ENCODE data around the gene ZNF398. TPM values are rescaled to one million over a fixed set of nuclear protein-coding genes. Genes with fewer than 3 reads are reported as not detected.

Gene ZNF398
- total and polyA plus RNA-seq, 4 donors, result 2.6 to 14.1 (median 7.9) TPM

DNA sequence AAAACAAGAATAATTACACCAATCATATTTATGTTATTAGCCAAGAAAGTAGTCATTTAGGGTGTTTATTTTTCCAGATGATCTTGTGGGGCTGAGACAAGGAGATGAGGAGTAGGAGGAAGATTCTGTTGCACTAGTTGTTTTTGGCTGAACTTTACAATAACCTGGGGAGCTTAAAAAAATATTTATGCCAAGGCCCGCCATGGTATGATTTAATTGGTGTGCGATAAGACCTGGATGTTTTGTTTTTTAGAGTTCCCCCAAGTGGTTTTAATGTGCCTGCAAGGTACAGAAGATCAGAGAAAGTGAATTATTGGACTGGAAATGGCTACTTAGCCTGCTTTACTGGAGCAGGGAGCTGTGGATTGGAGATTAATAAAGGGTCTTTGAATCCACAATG, 41.0 kb downstream of the ZNF398 start:
- H3K4me3 ChIP-seq (ENCODE audit: low read length in 2 of 2), result no peak overlapping the region
- ATAC-seq (ENCODE audit: low FRiP score) (no peak), DNase-seq (no peak)
- intact Hi-C loops (cut with DNase I), result no loop called here
- no peak overlapping the region for H3K27ac ChIP-seq (ENCODE audit: low read depth in 1 of 2, low read length in 2 of 2)
- H3K27me3 ChIP-seq (ENCODE audit: control insufficient read depth in 1 of 2, insufficient read depth in 2 of 2, low read length in 1 of 2), result no peaks in the 10 kb centered on the region
- H3K9me3 ChIP-seq (ENCODE audit: control insufficient read depth, low read length), result no peaks in the 10 kb centered on the region
- WGBS, 2 donors, result 15% methylated on average over 2 of the region's 2 CpGs
- H3K4me1 ChIP-seq (ENCODE audit: control insufficient read depth in 1 of 2, insufficient read depth in 2 of 2, low read length in 2 of 2), result no peaks in the 10 kb centered on the region
- no peaks in the 10 kb centered on the region for H3K36me3 ChIP-seq (ENCODE audit: control insufficient read depth in 1 of 2, insufficient read depth in 2 of 2, low read length in 1 of 2)

DNA sequence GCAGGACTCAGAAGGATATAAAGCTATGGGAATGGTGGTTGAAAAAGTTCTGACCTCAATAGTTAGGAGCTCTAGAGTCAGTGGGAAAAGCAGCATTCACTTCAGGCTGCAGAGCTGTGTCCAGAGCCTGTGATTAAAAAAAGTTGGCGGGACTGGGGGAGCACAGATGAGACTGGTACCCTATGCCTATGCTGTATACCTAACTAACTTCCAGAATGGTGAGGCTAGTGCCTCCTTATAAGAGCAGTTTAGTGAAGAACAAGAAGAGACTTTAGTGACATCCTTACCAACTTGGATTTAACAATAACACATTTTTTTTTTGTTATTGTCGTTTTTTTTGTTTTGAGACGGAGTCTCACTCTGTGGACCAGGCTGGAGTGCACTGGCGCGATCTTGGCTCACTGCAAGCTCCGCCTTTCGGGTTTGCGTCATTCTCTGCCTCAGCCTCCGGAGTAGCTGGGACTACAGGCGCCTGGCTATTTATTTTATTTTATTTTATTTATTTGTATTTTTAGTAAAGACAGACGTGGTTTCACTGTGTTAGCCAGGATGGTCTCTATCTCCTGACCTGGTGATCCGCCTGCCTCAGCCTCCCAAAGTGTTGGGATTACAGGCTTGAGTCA, 41.5 kb downstream of the ZNF398 start:
- ATAC-seq (ENCODE audit: low FRiP score) (no peak), DNase-seq (no peak)
- no peaks in the 10 kb centered on the region for H3K9me3 ChIP-seq (ENCODE audit: control insufficient read depth, low read length)
- H3K4me1 ChIP-seq (ENCODE audit: control insufficient read depth in 1 of 2, insufficient read depth in 2 of 2, low read length in 2 of 2), result no peaks in the 10 kb centered on the region
- intact Hi-C loops (cut with DNase I), result no loop called here
- H3K27ac ChIP-seq (ENCODE audit: low read depth in 1 of 2, low read length in 2 of 2), result no peak overlapping the region
- H3K36me3 ChIP-seq (ENCODE audit: control insufficient read depth in 1 of 2, insufficient read depth in 2 of 2, low read length in 1 of 2), result no peaks in the 10 kb centered on the region
- no peak overlapping the region for H3K4me3 ChIP-seq (ENCODE audit: low read length in 2 of 2)
- WGBS, 2 donors, result 53 to 58% methylated on average over 12 of the region's 12 CpGs
- H3K27me3 ChIP-seq (ENCODE audit: control insufficient read depth in 1 of 2, insufficient read depth in 2 of 2, low read length in 1 of 2), result no peaks in the 10 kb centered on the region

DNA sequence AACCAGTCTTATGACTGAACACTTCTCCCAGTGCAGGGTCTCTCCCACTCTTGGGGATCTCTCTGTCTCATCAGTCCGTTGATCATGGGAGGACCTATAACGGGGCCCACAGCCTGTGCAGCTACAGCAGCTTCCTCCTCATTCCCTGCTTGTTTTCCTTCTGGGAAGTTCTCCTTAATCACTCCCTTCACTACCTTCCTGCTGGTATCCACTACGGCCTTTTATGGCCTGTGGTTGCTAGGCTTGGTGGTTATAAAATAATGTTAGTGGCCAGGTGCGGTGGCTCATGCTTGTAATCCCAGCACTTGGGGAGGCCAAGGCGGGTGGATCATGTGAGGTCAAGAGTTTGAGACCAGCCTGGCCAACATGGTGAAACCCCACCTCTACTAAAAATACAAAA, 44.6 kb downstream of the ZNF398 start:
- Histone ChIP-seq H3K27ac (ENCODE audit: low read depth in 1 of 2, low read length in 2 of 2) (no peak overlapping the region), H3K4me3 (ENCODE audit: low read length in 2 of 2) (no peak overlapping the region), H3K4me1 (ENCODE audit: control insufficient read depth in 1 of 2, insufficient read depth in 2 of 2, low read length in 2 of 2) (no peaks in the 10 kb centered on the region), H3K27me3 (ENCODE audit: control insufficient read depth in 1 of 2, insufficient read depth in 2 of 2, low read length in 1 of 2) (no peaks in the 10 kb centered on the region), H3K9me3 (ENCODE audit: control insufficient read depth, low read length) (no peaks in the 10 kb centered on the region), H3K36me3 (ENCODE audit: control insufficient read depth in 1 of 2, insufficient read depth in 2 of 2, low read length in 1 of 2) (no peaks in the 10 kb centered on the region)
- intact Hi-C loops (cut with DNase I), result no loop called here
- DNase-seq (no peak), ATAC-seq (ENCODE audit: low FRiP score) (no peak)
- 59 to 69% methylated on average over 5 of the region's 5 CpGs for WGBS, 2 donors

DNA sequence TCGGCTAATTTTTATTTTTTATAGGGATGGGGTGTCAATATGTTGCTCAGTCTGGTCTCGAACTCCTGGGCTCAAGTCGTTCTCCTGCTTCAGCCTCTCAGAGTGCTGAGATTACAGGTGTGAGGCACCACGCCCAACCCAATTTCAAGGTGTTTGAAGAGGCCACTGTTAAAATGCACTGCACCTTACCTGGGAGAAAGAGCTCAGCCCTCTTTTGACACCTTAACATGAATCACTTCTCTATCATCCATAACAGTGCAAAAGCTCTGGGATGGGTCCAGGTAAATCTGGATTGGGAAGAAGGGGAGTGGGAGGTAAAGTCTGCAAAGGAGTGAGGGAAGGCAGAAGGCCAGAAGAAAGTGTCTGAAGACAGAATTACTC, 47.5 kb downstream of the ZNF398 start:
- Histone ChIP-seq H3K4me1 (ENCODE audit: control insufficient read depth in 1 of 2, insufficient read depth in 2 of 2, low read length in 2 of 2) (no peaks in the 10 kb centered on the region), H3K27ac (ENCODE audit: low read depth in 1 of 2, low read length in 2 of 2) (peak overlapping the region in 1 of 2 donors; percentile 15)
- DNase-seq, result no peak

DNA sequence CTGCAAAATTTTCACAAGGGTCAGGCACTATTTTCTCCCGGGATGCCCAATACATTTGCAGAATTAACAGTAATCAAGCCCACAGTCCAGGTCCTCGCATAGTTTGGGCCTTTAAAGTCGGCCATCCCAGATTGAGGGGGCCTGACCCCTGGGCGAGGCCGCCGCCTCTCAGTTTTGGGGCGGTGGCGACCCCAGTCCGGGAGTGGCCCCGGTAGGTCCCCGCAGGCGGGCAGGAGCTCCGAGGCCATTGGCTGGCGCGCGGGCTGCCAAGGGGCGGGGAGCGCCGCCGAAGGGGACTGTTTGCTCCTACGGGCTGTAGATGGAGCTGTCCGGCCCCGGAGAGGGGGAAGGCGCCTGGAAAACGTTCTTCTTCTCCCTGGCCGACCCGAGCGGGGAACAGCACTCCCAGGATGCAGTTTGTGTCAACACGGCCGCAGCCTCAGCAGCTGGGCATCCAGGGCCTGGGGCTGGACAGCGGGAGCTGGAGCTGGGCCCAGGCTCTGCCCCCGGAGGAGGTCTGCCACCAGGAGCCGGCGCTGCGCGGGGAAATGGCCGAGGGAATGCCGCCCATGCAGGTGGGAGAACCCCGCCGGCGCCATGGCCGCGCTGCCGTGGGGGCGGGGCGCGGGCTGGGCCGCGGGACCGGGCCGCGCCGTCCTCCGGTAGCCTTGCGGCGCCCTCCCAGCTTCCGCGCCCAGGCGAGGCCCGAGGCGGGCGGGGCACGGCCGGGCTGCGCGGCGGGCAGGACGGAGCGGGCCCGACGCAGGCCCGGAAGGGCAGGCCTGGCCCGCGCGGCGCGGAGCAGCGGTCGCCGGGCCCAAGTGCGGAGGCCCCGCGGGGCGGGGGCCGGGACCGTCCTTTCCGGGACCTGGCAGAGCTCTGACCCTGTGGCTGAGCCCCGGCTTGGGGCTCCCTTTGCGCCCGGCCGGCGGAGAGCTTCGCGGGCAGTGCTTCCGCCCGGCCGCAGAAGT, 48.2 kb downstream of the ZNF398 start, which contains the start of gene ZNF282:
TSS of gene ZNF282 (plus strand) at position 367 of the 971 bp plus-strand sequence. CDS start at position 411, 44 bp downstream.
- ATAC-seq (ENCODE audit: low FRiP score), result peak; percentile 97
- Histone ChIP-seq H3K36me3 (ENCODE audit: control insufficient read depth in 1 of 2, insufficient read depth in 2 of 2, low read length in 1 of 2) (peaks cover 4% of the 10 kb centered on the region in 2 donors), H3K9me3 (ENCODE audit: control insufficient read depth, low read length) (no peaks in the 10 kb centered on the region), H3K4me3 (ENCODE audit: low read length in 2 of 2) (peak within 1 kb of the TSS; percentile 82 to 86), H3K27ac (ENCODE audit: low read depth in 1 of 2, low read length in 2 of 2) (peak within 1 kb of the TSS in 1 of 2 donors; percentile 66), H3K27me3 (ENCODE audit: control insufficient read depth in 1 of 2, insufficient read depth in 2 of 2, low read length in 1 of 2) (no peaks in the 10 kb centered on the region), H3K4me1 (ENCODE audit: control insufficient read depth in 1 of 2, insufficient read depth in 2 of 2, low read length in 2 of 2) (no peaks in the 10 kb centered on the region)
- intact Hi-C loops (cut with DNase I), result loop anchor here in 1 of 2 donors (5.0 kb wide), 1 partner anchor 42 kb away; the partner anchor contains the start of gene ZNF212
- peak; percentile 93 to 96 for DNase-seq
- 0% methylated on average over 53 to 97 of the region's 97 CpGs for WGBS, 2 donors

More for the DNA sequence above, 47.5 kb downstream of the ZNF398 start:
- ATAC-seq (ENCODE audit: low FRiP score), result no peak
- H3K27me3 ChIP-seq (ENCODE audit: control insufficient read depth in 1 of 2, insufficient read depth in 2 of 2, low read length in 1 of 2), result no peaks in the 10 kb centered on the region
- intact Hi-C loops (cut with DNase I), result loop anchor here in 1 of 2 donors (5.0 kb wide), 1 partner anchor 43 kb away; the partner anchor contains the start of gene ZNF212
- H3K36me3 ChIP-seq (ENCODE audit: control insufficient read depth in 1 of 2, insufficient read depth in 2 of 2, low read length in 1 of 2), result peaks cover 2 to 4% of the 10 kb centered on the region in 2 donors
- no peaks in the 10 kb centered on the region for H3K9me3 ChIP-seq (ENCODE audit: control insufficient read depth, low read length)
- WGBS, 2 donors, result 86 to 93% methylated on average over 4 of the region's 4 CpGs
- H3K4me3 ChIP-seq (ENCODE audit: low read length in 2 of 2), result peak overlapping the region in 1 of 2 donors; percentile 86

DNA sequence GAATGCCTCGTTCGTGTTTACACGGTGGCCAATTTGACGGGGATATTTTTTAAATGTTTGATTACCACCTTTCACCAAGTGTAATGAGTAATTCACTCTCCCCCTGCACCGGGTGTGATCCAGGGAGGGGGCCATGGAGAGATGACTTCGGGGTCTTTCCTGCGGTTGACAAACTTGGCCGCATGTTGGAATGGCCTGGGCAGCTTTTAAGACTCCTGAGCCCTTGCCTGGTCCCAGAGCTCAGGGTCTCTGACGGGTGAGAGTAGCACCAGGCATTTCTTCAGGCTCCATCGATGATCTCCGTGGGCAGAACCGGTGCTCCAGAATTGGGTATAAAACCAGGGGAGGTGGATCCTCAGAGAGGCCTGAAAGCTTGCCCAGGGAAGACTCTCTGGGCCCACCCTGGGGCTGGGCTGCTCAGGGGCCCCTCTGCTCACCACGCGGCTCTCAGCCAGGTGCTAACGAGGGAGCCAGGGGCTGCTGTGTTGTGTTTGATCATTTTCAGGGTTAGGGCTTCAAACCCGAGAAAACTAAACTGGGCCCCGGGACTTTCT, 49.0 kb downstream of the ZNF398 start:
- H3K4me3 ChIP-seq (ENCODE audit: low read length in 2 of 2), result peak overlapping the region; percentile 82 to 86
- H3K9me3 ChIP-seq (ENCODE audit: control insufficient read depth, low read length), result no peaks in the 10 kb centered on the region
- intact Hi-C loops (cut with DNase I), result loop anchor here in 1 of 2 donors (5.0 kb wide), 1 partner anchor 41 kb away; the partner anchor contains the start of gene ZNF212
- ATAC-seq (ENCODE audit: low FRiP score) (no peak), DNase-seq (no peak)
- no peaks in the 10 kb centered on the region for H3K4me1 ChIP-seq (ENCODE audit: control insufficient read depth in 1 of 2, insufficient read depth in 2 of 2, low read length in 2 of 2)
- no peaks in the 10 kb centered on the region for H3K27me3 ChIP-seq (ENCODE audit: control insufficient read depth in 1 of 2, insufficient read depth in 2 of 2, low read length in 1 of 2)
- peak overlapping the region in 1 of 2 donors; percentile 30 for H3K27ac ChIP-seq (ENCODE audit: low read depth in 1 of 2, low read length in 2 of 2)
- WGBS, 2 donors, result 3% methylated on average over 17 of the region's 17 CpGs
- peaks cover 4 to 6% of the 10 kb centered on the region in 2 donors for H3K36me3 ChIP-seq (ENCODE audit: control insufficient read depth in 1 of 2, insufficient read depth in 2 of 2, low read length in 1 of 2)

DNA sequence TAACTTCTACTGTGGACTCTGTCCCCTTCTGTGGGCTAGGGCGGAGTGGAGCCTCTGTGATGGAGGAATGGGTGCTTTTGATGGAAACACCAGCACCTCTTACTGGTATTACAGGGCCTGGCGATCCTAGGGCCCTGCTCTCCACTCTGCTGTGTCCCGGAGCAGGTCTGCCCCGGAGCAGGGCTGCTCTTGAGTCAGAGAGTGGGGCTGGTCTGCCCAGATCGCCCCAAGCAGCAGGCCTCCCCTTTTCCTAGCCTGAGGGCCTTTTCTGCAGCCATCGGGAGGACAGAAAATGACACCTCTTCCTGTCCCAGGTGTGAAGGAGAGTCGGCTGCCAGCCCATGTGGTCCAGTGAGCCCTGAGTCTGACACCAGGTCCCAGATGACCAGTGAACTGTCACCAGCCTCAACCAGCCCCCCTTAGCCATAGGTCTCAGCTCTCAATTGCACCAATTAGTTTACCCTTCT, 49.5 kb downstream of the ZNF398 start:
- H3K4me3 ChIP-seq (ENCODE audit: low read length in 2 of 2), result peak overlapping the region; percentile 82 to 86
- intact Hi-C loops (cut with DNase I), result loop anchor here in 1 of 2 donors (5.0 kb wide), 1 partner anchor 41 kb away; the partner anchor contains the start of gene ZNF212
- ATAC-seq (ENCODE audit: low FRiP score) (no peak), DNase-seq (no peak)
- H3K27ac ChIP-seq (ENCODE audit: low read depth in 1 of 2, low read length in 2 of 2), result peak overlapping the region in 1 of 2 donors; percentile 30
- no peaks in the 10 kb centered on the region for H3K27me3 ChIP-seq (ENCODE audit: control insufficient read depth in 1 of 2, insufficient read depth in 2 of 2, low read length in 1 of 2)
- no peaks in the 10 kb centered on the region for H3K9me3 ChIP-seq (ENCODE audit: control insufficient read depth, low read length)
- H3K36me3 ChIP-seq (ENCODE audit: control insufficient read depth in 1 of 2, insufficient read depth in 2 of 2, low read length in 1 of 2), result peaks cover 4 to 6% of the 10 kb centered on the region in 2 donors
- 15 to 22% methylated on average over 7 of the region's 7 CpGs for WGBS, 2 donors
- no peaks in the 10 kb centered on the region for H3K4me1 ChIP-seq (ENCODE audit: control insufficient read depth in 1 of 2, insufficient read depth in 2 of 2, low read length in 2 of 2)

DNA sequence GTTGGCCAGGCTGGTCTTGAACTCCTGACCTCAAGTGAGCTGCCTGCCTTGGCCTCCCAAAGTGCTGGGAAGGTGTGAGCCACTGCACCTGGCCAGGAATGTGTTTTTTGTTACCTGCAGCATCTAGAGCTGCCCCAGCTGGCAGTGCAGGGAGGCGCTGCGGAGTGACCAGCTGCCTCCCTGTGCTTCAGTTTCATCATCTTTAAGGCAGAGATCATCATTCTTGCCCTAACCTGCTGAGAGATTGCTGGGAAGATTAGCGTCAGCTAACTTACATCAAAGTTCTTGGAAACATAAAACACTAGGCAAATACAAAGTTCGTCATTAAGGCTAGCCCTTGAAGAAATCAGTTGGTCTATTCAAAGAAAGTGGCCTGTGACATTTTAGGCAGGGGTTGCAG, 50.4 kb downstream of the ZNF398 start:
- no peaks in the 10 kb centered on the region for H3K4me1 ChIP-seq (ENCODE audit: control insufficient read depth in 1 of 2, insufficient read depth in 2 of 2, low read length in 2 of 2)
- H3K4me3 ChIP-seq (ENCODE audit: low read length in 2 of 2), result no peak overlapping the region
- ATAC-seq (ENCODE audit: low FRiP score) (no peak), DNase-seq (no peak)
- no peaks in the 10 kb centered on the region for H3K27me3 ChIP-seq (ENCODE audit: control insufficient read depth in 1 of 2, insufficient read depth in 2 of 2, low read length in 1 of 2)
- 66 to 76% methylated on average over 4 of the region's 4 CpGs for WGBS, 2 donors
- no peaks in the 10 kb centered on the region for H3K9me3 ChIP-seq (ENCODE audit: control insufficient read depth, low read length)
- intact Hi-C loops (cut with DNase I), result loop anchor here in 1 of 2 donors (5.0 kb wide), 1 partner anchor 40 kb away; the partner anchor contains the start of gene ZNF212
- peaks cover 4 to 6% of the 10 kb centered on the region in 2 donors for H3K36me3 ChIP-seq (ENCODE audit: control insufficient read depth in 1 of 2, insufficient read depth in 2 of 2, low read length in 1 of 2)
- H3K27ac ChIP-seq (ENCODE audit: low read depth in 1 of 2, low read length in 2 of 2), result no peak overlapping the region

Data from aorta (tissue), 5 donors.